OCI-LY3 (cell line): ENCODE results near the gene ZNF518A.

Source experiments
- EZH2phosphoT487 ChIP-seq: fragments of 200-600 bp; shearing (Covaris generic); IDR thresholded peaks from 2 replicates; pipeline ENCODE4 v1.6.1; 2018; ENCODE audit warnings: antibody characterized with exemption, mixed run types, low read depth
- TF ChIP-seq, protein P1 (sequence below): fragments of 200-600, 300-600 bp; sonication (generic); IDR thresholded peaks from 2 replicates; pipeline ENCODE4 v1.5.1; 2014; ENCODE audit warnings: antibody characterized with exemption, low read length, low read depth

DNA sequence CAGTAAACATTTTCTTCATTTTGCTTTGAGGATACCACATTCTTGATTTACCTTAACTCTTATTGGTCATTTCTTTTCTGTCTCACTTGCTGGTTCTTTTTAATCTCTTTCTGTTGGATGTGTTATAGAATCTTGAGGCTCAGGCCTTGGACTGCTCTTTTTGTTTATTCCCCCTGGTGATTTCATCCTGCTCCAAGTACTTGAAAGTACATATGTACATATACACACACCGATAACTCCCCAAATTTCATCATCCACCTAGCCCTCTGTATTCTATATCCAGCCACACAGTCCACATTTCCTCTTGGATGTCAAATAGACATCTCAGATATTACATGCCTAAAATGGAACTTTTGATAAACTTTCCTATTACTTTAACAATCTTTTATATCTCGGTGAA, 7.5 kb downstream of the ZNF518A start:
- TF ChIP-seq, protein P1, sequence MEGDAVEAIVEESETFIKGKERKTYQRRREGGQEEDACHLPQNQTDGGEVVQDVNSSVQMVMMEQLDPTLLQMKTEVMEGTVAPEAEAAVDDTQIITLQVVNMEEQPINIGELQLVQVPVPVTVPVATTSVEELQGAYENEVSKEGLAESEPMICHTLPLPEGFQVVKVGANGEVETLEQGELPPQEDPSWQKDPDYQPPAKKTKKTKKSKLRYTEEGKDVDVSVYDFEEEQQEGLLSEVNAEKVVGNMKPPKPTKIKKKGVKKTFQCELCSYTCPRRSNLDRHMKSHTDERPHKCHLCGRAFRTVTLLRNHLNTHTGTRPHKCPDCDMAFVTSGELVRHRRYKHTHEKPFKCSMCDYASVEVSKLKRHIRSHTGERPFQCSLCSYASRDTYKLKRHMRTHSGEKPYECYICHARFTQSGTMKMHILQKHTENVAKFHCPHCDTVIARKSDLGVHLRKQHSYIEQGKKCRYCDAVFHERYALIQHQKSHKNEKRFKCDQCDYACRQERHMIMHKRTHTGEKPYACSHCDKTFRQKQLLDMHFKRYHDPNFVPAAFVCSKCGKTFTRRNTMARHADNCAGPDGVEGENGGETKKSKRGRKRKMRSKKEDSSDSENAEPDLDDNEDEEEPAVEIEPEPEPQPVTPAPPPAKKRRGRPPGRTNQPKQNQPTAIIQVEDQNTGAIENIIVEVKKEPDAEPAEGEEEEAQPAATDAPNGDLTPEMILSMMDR, result no peak
- no peak for TF ChIP-seq EZH2phosphoT487
